Nucleus accumbens (tissue), 56 donors: ENCODE measurements around the gene EBI3.
A peak's percentile ranks its signal among the peaks of the same experiment; 100 is the strongest.
"Not testable (repeated sequence)": the region's sequence is repeated elsewhere in the genome, so short reads cannot be mapped to it uniquely, and the experiment has no call there.

Source experiments
- DNase-seq, 56 donors: peaks; one replicate each; lab custom pipeline; 2025; lab: John Stamatoyannopoulos, UW

EBI3 gene

DNA sequence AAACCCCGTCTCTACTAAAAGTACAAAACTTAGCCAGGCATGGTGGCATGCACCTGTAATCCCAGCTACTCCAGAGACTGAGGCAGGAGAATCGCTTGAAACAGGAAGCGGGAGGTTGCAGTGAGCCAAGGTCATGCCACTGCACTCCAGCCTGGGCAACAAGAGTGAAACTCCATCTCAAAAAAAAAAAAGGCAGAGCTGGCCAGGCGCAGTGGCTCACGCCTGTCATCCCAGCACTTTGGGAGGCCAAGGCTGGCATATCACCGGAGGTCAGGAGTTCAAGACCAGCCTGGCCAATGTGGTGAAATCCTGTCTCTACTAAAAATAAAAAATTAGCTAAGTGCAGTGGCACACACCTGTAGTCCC, 45.0 kb downstream of the EBI3 start:
- DNase-seq: not testable (repeated sequence)

DNA sequence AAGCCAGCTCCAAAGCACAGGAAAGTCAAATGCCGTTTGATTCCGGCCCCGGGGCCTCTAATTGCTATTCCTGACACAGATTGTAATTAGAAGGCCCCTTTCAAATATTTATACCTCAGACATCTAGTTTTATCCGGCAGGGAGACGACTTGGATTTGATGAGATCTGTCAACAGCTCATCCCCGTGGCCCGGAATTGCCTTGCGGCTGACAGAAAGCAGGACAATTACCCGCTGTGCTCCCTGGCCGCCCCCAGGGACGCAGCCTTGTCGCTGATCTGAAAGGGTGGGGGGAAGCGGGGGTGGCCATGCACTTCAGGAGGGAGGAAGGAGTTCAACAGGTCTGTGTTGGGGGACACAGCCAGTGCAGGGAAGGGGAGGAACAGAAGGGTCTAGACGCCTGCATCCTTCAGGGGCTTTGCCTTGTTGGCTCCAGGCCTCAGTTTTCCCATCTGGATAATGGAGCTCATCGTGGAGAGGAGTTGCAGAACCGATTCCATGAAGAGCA, 47.9 kb downstream of the EBI3 start:
- no peak for DNase-seq

DNA sequence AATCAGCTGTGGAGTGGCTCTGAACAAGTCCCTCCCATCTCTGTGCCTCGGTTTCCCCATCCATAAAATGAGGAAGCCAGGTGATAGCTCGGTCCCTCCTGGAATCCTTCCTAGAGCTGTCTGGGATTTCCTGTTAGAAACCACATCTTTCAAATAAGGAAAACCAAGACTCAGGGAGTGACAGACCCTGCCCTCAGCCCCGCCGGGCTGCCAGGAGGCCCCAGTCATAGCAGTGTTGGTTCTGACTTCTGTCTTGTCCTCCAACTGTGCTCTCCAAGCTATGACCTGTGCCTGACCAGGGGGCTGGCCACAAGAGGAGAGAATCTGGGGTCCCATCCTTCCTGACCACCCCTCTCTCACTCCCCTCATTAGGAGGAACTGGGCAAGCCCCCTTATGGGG, 48.7 kb downstream of the EBI3 start:
- no peak for DNase-seq

DNA sequence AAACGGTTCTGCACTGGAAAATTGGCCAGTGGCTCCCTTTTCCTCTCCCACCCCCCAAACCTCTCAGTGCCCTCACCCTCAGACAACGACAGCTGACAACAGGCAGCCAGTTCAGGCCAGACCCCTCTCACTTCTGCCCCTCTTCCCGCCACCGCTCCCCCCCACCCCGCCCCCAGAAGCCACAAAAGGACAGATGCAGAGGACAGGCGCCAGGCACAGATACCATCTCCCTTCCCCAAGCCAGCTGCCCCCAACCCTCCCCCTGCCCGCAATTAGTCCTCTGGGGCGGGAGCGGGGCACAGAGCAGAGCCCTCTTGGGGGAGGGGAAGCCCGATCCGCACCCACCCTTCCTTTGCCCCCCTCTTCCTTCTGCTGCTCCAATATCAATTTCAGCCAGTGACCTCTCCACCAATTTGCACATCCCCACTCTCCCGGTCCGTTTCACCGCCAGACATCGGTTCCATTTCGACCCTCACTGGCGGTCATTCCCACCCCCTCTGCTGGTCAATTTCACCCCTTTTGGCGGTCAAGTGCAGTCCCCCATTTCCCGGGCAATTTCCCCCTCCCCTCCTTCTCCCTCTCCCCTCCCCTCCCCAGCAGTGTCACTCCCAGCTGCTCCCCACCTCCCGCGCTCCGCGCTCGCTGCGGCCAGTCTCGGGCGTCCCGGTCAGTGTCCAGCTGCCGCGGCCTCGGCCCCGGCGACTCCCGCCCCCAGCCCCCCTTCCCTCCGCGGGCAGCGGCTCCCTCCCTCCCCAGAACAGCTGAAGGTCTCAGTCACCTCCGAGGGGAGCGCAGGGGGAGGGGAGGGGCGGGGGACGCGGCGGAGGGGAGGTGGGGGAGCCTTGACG, 49.3 kb downstream of the EBI3 start, which contains the start of gene SHD:
TSS of gene SHD (plus strand) at position 848 of the 848 bp plus-strand sequence. CDS start 798 bp downstream, outside the sequence.
- DNase-seq: peak in 2 of 56 donors; percentile 12 to 21

DNA sequence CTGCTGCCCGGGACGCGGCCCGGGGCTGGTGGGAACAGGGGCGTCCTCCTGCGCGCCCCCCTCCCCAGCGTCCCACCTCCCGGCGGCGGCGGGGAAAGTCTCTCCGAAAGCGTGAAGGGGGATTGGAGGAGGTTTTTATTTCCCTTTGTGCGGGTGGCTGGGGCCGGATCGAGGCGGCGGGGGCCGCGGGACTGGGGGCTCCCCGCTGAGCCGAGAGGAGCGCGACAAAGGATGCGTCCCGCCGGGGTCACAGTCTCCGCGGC, 49.9 kb downstream of the EBI3 start:
- no peak for DNase-seq

DNA sequence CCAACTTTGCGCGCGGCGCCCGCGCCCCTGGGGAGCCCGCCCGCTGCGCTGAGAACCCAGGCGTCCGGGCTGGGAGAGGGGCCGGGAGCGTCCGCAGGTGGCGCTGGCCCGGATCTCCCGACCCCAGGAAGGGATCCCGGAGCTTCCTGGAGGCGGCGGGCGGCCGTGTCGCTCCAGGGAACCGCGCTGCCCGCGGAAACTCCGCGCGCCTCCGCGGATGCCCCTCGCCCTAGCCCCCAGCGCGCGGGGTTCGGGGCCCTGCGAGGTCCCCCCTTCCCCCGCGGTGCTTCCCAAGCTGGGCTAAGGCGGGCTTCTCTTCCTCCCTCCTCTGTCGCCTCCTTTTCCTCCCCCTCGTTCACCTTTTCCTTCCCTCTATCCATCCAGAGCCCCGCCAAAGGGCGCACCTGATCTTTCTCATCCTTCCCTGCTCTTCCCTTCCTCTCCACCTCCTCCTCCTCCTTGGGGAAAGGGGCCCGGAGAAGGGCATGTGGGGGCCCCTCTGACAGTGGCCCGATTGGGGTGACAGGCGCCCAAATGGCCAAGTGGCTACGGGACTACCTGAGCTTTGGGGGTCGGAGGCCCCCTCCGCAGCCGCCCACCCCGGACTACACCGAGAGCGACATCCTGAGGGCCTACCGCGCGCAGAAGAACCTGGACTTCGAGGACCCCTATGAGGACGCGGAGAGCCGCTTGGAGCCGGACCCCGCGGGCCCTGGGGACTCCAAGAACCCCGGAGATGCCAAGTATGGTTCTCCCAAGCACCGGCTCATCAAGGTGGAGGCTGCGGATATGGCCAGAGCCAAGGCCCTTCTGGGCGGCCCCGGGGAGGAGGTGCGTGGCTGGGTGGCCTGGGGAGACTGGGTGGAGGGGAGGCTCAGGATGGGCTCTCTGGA, 50.5 kb downstream of the EBI3 start:
- DNase-seq: no peak

DNA sequence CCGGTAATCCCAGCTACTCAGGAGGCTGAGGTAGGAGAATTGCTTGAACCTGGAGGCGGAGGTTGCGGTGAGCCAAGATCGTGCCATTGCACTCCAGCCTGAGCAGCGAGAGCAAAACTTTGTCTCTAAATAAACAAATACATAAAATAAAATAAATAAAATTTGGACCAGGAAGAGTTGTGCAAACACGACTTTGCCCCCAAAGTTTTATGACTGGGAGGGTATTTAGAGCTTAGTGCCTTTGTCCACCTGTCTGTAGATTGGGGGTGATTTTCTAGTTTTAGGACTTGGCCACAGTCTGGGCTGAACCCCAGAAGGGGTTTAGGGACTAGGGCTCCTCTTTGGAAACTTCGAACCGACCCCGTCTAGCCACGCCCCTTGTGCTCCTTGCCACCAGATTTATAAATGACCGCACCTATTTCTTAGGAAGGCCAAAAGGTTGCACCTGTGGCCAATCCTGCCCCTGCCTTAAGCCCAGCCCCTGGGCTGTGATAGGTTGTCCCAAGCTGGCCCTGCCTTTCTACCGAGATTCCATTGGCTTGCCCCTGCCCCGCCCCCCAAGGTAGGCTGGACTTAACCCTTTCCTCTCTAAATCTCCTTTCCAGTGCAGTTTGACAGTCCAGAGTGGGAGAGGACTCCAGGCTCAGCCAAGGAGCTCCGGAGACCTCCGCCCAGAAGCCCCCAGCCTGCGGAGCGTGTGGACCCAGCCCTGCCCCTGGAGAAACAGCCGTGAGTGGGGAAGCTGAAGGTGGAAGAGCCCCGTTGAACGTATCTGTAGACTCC, 55.0 kb downstream of the EBI3 start:
- DNase-seq: no peak

DNA sequence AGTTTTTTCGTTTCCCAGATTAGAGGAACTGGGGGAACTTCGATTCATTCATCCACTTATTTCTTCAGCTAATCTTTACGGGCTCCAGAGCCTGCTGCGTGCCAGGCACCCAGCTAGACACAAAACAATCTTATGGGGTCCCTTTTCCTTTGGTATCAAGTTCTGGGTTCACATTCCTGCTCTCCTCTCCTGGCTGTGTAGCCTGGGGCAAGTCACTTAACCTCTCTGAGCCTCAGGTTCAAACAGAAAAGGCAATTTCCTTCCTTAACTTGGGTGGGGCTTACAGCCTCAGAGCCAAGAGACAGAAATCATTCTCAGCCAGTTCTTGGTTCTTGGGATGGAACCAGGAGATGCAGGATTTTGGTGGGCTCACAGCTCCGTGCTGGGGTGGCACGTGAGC, 55.7 kb downstream of the EBI3 start:
- DNase-seq: no peak

DNA sequence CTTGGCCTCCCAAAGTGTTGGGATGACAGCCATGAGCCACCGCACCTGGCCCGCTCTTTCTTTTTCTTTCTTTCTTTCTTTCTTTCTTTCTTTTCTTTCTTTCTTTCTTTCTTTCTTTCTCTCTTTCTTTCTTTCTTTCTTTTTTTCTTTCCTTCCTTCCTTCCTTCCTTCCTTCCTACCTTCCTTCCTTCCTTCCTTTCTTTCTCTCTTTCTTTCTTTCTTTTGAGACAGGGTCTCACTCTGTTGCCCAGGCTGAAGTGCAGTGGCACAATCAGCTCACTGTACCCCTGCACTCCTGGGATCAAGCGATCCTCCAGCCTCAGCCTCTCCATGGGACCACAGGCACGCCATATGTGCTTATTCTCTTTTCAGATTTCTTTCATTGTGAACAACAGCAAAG, 56.8 kb downstream of the EBI3 start:
- not testable (repeated sequence) for DNase-seq
